GM19467 (cell line): ENCODE data around the gene CAPN8.
"Not testable (repeated sequence)": the region's sequence is repeated elsewhere in the genome, so short reads cannot be mapped to it uniquely, and the experiment has no call there.

Experiments
- ATAC-seq: cut with Tn5 transposase; IDR thresholded peaks from one replicate; pipeline ENCODE4 v1.9.1; 2021; ENCODE audit warnings: mild to moderate bottlenecking, moderate library complexity; ENCODE audit not compliant: unreplicated experiment

Gene CAPN8

DNA sequence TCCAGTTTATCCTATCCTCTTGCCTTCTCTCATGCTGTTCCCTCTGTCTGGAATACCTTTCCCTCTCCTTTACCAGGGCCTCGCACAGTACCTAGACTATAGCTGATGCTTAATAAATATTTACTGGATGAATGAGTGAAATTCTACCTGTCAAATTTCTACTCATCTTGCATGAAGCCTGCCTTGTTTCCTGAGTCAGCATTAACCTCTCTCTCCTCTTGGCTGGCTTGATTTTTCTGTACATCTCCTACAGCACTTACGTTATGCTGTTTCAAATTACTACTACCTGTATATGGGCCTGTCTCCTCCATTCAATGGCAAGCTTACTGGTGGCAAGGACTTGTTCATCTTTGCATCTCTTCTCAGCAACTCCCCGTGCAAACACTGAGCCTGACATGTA, 130.8 kb downstream of the CAPN8 start:
- no peak for ATAC-seq

DNA sequence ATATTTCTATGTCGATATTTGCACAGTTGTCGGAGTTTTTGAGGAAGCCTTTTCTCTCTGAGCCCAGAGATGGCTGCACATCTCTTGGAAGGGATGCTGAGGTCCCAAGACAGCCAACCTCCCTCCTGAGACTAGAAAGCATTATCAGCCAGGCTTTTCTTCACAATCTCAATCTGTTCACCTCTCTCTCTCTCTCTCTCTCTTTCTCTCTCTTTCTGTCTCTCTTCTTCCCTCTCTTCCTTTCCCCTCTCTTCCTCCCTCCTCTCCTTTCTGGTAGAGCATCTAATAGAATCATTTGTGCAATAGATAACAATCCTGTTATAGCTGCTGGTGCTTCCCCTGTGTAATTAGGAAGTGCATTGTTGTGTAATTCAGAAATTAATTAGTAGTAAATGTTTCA, 131.8 kb downstream of the CAPN8 start:
- ATAC-seq: no peak

- no peak for ATAC-seq
Observed at GRCh38 chr1:223531742-223532341, 133.7 kb downstream of the CAPN8 start.

DNA sequence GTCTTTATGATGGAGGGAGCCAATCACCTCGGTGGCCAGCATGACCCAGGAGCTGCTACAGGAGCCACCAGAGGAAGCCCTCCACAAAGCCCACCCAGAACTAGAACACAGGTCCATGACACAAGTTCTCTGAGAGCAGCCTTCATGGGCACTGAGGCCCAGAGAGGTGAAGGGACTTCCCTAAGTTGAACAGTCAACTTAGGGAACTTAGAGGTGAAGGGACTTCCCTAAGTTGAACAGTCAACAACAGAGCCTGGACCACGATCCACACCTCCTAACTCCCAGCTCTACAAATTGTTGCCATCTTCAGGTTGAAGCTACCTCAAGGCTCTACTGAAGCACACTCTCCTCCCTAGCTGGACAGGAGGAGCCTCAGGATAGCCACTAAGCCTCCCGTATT, 139.5 kb downstream of the CAPN8 start:
- no peak for ATAC-seq

DNA sequence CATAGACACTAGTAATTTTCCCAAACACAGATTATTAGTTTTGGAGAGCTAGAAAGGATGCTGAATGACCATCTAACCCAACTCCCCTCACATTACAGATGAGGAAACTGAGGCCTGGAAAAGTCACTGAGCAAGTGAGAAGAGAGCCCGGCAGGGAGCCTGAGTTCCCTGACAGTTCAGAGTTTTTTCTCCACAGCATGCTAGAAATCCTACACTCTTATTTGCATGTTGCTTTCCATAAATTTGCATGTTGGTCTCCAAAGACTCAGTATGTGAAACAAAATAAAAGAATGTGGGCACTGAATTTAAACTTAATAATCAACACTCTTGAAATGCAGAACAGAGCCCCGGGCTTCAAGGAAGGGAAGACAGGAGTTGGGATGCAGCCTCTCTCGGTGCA, 140.0 kb downstream of the CAPN8 start:
- no peak for ATAC-seq

GRCh38 chr1:223524930-223525451, 140.5 kb downstream of the CAPN8 start:
- ATAC-seq: no peak

DNA sequence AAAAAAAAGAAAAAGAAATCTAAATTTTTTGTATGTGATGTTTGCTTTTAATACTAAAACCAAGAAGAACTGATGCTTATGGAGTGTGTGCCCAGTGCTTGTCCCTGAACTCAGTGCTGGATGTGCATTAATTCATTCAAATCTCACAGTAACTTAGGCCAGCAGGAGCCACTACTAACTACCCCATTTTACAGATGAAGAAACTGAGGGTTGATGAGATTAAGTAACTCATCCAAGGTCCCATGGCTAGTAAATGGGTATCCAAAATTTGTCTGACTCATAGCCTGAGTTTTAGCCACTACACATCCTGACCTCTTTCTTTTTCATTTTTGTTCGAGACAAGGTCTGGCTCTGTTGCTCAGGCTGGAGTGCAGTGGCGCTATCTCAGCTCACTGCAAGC, 144.4 kb downstream of the CAPN8 start:
- ATAC-seq: no peak

- no peak for ATAC-seq
Observed at GRCh38 chr1:223520200-223520599, 145.3 kb downstream of the CAPN8 start.

DNA sequence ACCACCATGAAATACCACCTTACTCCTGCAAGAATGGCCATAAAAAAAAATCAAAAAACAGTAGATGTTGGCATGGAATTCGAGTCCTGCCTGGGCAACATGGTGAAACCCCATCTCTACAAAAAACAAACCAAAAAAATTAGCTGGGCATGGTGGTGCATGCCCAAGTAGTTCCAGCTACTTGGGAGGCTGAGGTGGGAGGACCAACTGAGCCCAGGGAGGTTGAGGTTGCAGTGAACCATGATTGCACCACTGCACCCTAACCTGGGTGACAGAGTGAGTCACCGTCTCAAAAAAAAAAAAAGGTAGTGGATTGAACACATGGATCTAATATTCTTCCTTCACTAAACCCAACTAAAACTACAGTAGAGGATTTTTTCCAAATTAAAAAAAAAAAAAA, 146.4 kb downstream of the CAPN8 start:
- no peak for ATAC-seq

GRCh38 chr1:223518553-223518952, 146.9 kb downstream of the CAPN8 start:
- not testable (repeated sequence) for ATAC-seq

- no peak for ATAC-seq
Observed at GRCh38 chr1:223515926-223516325, 149.6 kb downstream of the CAPN8 start.

DNA sequence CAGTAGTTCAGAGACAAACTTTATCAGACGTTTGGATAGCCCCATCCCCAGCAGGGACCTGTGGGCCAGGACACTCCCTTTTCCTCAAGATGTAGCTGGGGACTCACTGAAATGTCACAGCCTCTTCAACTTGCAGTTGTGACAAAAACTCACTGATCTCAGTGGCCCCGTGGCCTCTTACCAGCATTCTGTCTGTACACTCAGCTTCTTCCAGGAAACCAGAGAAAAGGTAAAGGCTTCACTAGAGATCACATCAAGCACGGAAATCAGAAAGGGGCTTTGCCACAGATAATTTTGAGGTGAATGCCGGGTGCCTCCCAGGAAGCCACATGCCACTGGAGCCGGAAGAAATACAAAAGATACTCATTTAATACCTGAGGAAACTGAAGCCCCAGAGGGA, 150.1 kb downstream of the CAPN8 start:
- no peak for ATAC-seq

DNA sequence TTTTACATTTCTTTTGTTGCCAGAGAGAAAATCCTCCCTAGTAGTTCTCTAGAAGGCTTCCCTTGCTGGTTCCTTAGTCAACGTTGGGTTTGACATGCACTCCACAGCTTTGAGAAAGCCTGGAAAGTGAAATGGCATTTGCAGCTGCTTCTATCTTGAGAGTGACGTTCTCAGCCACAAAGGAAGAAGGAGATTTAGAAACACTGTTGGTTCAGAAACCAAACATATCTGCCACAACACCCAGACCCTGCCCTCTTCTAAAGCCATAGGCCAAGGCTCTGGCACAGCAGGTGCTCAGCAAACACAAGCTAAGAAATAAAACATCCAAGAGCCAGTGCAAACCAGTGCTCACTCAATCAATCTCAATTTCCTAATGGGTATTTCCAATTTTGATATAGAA, 150.9 kb downstream of the CAPN8 start:
- ATAC-seq: no peak

- no peak for ATAC-seq
Observed at GRCh38 chr1:223513309-223513708, 152.2 kb downstream of the CAPN8 start.

DNA sequence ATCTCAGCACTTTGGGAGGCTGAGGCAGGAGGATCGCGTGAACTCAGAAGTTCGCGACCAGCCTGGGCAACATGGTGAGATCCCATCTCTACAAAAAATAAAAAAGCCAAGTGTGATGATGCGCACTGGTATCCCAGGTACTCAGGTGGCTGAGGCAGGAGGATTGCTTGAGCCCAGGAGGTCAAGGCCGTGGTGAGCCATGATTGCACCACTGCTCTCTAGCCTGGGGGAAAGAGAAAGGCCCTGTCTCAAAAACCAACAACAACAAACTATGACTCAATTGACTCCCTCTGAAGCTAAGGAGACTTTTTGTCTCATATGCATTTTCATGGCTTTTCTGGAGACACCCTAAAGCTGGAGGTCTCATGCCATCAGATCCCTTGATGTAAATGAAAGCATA, 153.4 kb downstream of the CAPN8 start:
- no peak for ATAC-seq

DNA sequence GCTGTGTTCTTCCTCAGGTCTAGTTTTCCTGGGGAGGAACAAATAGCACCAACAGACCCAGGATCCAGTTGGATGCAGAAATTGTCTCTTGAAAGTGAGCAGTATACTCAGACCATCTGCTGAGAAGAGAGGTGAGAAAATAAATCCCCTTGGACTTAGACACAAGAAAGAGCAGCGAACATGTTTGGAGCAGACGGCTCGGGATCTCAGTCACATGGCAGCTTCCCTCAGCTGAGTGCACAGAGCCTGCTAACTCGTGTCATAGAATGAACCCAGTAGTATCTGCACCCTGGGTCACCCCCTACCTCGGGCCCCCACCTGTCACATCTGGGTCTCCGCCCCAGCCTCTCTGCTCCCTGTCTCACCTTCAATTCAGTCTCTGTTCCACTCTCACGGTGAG, 156.7 kb downstream of the CAPN8 start:
- no peak for ATAC-seq

DNA sequence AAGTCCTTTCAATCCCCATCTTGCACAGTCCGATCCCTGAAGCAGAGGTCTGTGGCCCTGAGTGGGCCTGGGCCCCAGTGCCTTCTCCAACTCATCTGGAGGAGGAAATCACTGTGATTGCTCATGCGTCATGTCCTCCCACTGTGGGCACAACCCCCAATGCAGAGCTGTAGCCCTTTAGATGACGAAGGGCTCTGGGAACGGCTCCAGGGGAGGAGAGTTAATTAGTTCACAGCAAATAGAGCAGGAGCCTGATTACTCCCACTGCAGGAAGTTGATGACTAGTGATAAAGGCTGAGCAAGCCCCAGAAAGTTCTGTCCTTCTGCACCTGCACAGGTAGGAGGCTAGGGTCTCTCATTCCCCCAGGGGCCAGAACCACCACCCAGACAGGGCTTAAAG, 160.8 kb downstream of the CAPN8 start:
- no peak for ATAC-seq

- no peak for ATAC-seq
Observed at GRCh38 chr1:223503348-223503747, 162.2 kb downstream of the CAPN8 start.

DNA sequence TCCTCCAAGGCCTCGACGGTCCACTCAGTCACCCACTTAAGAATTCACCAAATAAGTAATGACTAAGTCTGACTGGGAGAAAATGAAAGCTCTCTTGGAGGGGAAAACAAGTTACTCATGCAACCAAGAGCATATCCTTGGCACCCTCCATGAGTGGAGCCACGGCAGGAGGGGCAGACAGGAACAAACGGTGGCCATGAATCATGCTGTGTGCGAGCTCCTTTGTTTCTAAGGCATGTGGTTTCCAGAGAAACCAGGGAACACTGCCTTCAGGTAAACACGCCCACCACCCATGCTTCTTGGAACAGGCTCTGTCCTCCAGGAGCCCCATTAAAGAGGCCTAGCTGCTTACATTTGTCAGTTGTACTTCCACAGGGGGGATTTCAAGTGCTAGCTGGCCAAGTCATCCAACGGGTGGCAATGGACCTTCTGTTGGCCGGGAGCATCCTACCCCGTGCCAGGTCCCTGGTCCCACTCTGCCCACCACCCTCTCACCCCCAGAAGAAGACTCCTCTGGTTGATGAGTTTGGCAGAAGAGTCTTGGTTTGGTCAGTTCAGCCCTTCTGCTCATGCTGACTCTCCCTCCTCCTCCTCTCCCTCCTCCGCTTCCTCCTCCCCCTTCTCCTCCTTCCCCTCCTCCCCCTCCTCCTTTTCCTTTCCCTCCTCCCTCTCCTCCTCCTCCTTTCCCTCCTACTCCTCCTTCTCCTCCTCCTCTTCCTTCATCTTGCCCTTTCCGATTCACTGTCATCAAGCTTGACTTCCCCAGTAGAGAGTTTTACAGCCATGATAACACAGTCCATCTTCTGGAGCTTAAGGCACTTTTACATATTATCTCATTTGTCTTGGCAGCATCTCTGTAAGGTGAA, 164.7 kb downstream of the CAPN8 start:
- no peak for ATAC-seq

DNA sequence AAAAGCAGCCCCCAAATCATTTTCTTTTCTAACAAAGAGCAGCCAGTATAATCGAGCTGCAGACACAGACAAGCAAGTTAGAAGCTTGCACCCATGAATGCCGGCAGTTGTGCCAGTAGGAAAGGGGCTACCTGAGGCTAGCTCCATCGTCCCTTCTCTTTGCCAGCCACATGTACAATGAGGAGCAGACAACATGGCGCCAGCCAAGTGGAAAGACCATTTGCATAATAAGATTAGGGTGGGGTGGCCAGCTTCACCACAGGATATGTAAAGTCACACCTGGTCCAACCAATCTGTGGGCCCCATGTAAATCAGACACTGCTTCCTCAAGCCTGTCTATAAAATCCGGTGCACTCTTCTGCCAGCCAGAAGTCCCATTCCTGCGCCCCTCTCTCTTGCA, 168.6 kb downstream of the CAPN8 start:
- no peak for ATAC-seq

DNA sequence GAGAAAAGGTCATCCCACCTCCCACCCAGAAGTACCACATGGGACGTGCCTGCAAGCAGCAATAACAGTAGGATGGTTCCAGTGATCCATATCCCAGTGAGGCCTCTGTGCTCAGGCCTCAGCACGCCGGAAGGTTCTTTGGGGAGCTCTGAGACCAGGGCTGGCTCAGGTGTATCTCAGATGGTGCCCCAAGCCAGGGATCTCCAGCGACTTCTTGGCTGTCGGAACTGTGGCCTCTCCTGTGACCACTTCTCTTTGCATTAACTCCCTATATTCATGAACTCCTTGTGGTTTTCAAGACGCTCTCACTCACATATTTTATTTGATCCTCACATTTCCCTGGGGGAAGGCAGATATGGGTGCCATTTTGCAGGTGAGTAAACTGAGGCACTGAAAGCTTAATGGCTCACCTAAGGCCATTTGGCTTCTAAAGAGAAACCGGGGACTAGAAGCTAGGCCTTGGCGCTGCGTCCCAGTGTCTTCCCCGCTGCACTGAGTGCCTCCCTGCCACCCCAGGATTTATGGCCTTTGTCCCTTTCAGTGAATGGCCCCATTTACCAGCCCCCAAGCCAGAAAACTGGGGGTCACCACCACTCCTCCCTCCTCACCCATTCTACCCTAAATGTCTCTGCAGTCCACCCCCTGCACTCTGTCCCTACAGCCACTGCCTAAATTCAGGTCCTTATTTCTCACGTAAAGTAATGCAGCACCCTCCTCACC, 170.4 kb downstream of the CAPN8 start:
- no peak for ATAC-seq

- no peak for ATAC-seq
Observed at GRCh38 chr1:223492044-223492443, 173.5 kb downstream of the CAPN8 start.
